HG02981 (cell line): Measurements from ENCODE around the gene SEM1.
A peak's percentile ranks its signal among the peaks of the same experiment; 100 is the strongest.
"Not testable (repeated sequence)": the region's sequence is repeated elsewhere in the genome, so short reads cannot be mapped to it uniquely, and the experiment has no call there.

Experiments
- ATAC-seq: cut with Tn5 transposase; IDR thresholded peaks from one replicate; pipeline ENCODE4 v1.9.1; 2021; ENCODE audit warnings: mild to moderate bottlenecking, moderate library complexity; ENCODE audit not compliant: unreplicated experiment

SEM1 gene

GRCh38 chr7:96665689-96666088, 44.0 kb downstream of the SEM1 start:
- ATAC-seq = no peak

DNA sequence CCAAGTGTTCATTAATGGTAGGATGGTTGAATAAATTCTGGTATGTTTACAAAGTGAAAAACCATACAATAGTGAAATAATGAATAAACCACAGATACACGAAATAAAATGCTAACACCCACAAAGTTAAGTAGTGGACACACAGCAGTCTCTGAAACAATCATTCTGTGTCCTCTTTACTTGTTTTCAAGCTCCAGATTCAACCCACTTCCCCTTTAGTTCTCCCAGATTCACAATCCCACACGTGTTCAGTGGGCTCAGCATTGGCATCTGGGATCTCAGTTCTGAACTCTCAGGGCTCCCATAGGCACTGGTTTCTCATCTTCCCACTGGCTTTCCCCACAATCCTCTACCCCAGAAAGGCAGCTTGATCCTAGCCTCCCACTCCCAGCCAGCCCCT, 44.9 kb downstream of the SEM1 start:
- no peak for ATAC-seq

DNA sequence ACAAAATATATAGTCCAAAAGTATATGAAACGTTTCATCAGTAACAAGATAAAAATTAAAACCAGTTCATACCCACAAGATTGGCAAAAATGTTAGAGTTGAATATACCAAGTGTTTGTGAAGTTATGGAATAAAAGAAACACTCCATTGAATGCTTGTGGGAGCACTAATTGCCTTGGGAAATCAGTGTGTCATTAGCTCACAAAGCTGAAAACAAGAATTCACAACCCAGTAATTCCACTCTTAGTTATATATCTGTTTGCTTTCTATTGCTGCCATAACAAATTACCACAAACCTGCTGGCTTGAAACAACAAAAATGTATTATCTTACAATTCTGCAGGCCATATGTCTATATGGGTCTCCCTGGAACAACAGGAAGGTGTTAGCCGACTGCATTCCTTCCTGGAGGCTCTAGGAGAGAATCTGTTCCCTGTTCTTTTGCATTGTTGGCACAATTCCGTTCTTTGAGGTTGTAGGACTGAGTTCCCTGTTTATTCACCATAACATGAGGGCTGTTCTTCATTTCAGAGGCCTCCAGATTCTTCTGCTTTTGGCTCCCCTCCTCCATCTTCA, 45.7 kb downstream of the SEM1 start:
- no peak for ATAC-seq

DNA sequence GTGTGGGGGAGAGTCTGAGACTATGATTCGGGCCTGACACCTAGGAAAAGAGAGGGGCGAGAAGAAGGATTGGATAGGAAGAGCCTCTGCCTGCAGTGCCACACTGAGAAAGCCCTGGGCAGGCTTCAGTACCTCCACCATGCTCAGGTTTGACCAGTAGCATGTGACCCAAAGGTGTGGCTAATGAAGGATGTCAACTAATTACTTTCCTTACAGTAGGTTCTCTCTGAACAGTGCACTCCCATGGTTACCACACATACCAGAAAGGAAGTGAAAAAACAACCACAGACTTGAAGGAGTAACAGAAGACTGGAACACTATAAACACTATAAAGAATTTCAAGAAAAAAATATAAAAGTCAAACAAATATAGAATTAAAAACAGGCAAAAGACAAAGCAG, 46.2 kb downstream of the SEM1 start:
- ATAC-seq = peak; percentile 95

- not testable (repeated sequence) for ATAC-seq
Observed at GRCh38 chr7:96662151-96662550, 47.5 kb downstream of the SEM1 start.

DNA sequence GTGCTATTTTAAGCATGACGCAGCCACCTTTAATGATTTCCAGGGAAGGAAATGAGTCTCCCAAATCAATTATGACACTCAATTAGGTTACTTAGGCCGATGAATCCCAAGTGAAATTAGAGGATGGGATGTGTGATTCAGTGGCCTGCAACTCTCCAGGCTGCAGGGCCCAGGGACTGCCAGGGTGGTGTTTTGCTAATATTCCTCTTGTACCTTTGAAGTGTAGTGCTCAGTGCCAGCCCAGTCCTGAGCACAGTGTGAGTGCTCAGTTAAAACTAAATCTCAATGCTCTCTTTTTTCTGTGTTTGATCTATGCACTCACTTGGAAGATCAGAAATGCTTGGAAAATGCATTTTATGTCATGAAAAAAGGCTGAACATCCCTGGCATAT, 51.6 kb downstream of the SEM1 start:
- ATAC-seq = no peak

DNA sequence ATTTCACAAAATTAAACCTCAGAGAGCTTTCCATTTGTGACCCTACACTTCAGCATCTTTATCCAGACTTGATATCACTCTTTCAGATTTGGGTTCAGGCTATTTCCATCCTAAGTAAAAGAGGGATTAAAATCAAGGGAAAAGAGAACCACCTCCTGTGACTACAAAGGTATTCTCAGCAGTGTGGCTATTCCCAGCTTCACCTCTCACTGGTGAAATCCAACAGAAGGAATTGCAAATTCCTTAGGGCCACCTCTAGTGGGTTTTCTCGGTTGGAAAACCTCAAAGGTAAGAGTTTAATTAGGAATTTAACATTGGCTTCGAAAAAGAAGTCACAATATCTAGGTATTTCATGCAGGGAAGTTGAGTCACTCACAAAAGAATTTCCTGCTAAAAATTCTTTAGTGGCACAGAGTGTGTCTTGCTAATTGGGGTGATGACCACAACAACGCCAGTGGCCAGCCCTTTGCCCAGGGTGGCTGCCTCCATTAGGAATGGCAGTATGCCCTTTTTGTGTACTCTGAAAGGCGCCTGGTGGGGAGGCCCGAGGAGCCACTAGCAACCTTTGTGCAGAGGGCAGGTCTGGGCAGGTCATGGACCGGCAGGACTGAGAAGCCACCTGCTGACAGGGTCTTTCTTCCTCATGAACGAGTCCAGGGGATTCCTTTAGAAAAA, 52.2 kb downstream of the SEM1 start:
- no peak for ATAC-seq

- ATAC-seq = no peak
Observed at GRCh38 chr7:96655956-96656355, 53.7 kb downstream of the SEM1 start.

DNA sequence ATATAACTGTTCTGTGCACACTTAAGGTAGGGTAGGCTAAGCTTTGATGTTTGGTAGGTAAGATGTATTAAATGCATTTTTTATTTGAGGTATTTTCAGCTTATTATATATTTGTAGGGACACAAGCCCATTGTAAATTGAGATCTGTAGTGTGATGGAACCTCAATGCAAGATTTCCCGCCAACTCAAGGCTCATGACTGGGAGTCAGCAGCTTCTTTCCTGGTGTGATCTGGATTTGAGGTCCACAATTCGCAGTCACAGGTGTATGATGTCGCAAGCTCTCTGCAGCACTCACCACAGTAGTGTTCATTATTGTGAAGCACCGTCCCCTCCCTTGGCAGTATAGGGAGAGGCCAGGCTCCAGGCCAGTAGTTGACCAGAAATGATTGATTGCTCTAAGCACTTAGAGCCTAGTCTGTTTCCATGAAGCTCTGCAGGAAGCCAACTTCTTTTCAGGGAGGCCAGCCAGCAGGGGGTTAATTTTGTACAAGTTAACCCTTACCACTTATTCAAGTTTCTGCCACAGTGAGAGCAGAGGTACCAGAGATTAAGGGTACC, 54.9 kb downstream of the SEM1 start:
- ATAC-seq = no peak

GRCh38 chr7:96649981-96650380, 59.7 kb downstream of the SEM1 start:
- ATAC-seq = no peak

GRCh38 chr7:96648784-96649183, 60.9 kb downstream of the SEM1 start:
- ATAC-seq = no peak

- ATAC-seq = no peak
Observed at GRCh38 chr7:96647733-96648132, 61.9 kb downstream of the SEM1 start.

DNA sequence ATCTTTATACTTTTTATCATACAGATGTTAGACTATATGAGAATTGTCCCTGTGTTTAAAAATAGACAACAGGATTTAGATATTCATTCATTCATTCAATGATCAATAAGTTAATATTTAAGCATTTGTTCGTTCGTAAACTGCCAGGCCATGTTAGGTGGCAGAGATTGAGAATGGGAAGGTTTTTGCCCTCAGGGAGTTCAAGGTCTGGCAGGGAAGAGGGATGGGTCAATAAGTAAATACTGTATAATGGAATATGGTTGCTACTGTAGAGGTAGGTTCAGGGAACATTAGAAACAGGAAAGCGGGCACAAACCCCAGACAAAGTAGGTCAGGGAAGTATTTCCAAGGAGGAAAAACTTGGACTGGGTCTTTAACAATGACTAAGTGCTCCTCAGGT, 64.6 kb downstream of the SEM1 start:
- no peak for ATAC-seq

- ATAC-seq = not testable (repeated sequence)
Observed at GRCh38 chr7:96643436-96643835, 66.2 kb downstream of the SEM1 start.

- ATAC-seq = no peak
Observed at GRCh38 chr7:96640054-96640453, 69.6 kb downstream of the SEM1 start.
